Measurements from ENCODE around the gene CNIH3.
"Not testable (repeated sequence)": the region's sequence is repeated elsewhere in the genome, so short reads cannot be mapped to it uniquely, and the experiment has no call there.

Gene CNIH3

GRCh38 chr1:224691148-224691925 is 75.2 kb downstream of the CNIH3 start:
- no peak for FAIRE-seq

- FAIRE-seq = no peak
These were observed 78.9 kb downstream of the CNIH3 start for GRCh38 chr1:224694969-224695368.

GRCh38 chr1:224696021-224696420 is 79.9 kb downstream of the CNIH3 start:
- no peak for FAIRE-seq

GRCh38 chr1:224696891-224697765 is 81.0 kb downstream of the CNIH3 start:
- FAIRE-seq = no peak

GRCh38 chr1:224698015-224698451 is 81.9 kb downstream of the CNIH3 start:
- no peak for FAIRE-seq

- FAIRE-seq = no peak
These were observed 84.9 kb downstream of the CNIH3 start for GRCh38 chr1:224700918-224701531.

GRCh38 chr1:224703702-224704101 is 87.6 kb downstream of the CNIH3 start:
- FAIRE-seq = no peak

GRCh38 chr1:224704107-224704735 is 88.1 kb downstream of the CNIH3 start:
- FAIRE-seq = no peak

DNA sequence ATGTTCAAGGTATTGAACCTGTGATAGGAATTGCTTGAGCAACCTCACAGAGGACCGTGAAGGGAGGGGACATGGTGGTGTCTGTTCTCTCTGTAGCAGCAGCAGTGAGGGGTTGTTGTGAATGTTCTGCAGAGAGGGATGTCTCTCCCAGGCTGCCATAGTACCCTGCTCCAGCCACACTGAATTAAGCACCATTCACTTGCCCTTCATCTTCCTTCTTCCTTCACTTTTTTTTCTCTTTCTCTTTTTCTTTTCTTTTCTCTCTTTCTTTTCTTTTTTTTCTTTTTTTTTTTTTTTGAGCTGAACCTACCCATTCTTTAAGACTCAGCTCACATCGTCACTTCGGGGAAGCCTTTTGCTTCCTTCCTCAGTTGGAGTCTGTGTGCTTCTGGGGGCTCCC is 89.5 kb downstream of the CNIH3 start:
- no peak for FAIRE-seq

DNA sequence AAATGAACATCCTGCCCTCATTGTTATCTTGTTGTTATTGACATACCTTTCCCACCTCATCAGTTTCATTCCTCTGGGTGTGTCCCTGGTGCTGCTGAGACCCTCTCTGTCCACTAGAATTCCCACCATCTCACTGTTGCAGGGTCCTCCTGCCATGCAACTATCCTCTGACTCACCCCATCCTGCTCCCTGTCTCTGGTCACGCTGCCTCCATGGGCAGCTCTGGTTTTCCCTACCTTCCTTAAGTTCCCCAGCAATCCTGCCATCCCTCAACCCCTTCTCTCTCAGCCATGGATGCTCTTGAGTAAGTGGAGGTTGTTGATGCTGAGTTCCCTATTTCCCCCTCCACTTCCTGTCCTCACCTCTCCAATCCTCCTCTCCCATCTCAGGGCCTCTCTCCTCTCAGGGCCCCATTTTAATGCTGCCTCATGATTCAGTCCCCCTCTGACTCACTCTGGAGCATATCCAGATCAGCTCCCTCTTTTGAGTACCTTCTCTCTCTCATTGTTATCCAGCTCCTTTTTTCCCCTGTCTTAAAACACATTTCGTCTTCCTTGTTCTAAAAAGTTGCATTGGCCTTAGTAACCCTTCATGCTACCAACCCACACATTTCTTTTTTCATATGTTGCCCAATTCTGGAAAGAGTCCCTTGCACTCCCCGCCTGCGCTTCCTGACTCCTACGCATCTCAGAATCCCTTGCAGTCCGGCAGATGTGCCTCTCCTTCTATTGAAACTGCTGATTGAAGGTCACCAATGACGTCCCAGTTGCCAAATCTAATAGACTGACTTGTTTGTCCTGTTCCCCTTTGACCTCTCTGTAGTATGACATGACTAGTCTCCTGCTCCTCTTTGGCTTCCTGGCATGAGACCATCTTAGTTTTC is 92.0 kb downstream of the CNIH3 start:
- no peak for FAIRE-seq

DNA sequence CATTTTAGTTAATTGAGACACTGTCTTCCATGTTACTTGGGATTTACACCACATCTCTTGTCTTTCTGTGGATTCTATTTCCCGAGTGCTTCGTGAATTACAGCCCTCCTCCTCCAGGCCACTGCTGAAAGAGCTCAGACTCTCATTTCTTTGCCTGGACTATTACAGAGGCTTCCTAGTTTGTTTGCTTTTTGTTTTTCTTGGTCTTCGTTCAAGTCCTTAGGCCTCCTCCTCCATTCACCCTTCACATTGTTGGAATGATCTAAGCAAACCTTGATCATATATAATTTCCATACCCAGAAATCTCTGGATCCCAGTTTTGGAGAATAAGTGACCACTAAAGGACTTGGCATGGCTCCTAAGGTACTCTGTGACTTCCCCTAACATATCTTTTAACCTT is 94.1 kb downstream of the CNIH3 start:
- no peak for FAIRE-seq

- FAIRE-seq = not testable (repeated sequence)
These were observed 95.2 kb downstream of the CNIH3 start for GRCh38 chr1:224711231-224711756.

DNA sequence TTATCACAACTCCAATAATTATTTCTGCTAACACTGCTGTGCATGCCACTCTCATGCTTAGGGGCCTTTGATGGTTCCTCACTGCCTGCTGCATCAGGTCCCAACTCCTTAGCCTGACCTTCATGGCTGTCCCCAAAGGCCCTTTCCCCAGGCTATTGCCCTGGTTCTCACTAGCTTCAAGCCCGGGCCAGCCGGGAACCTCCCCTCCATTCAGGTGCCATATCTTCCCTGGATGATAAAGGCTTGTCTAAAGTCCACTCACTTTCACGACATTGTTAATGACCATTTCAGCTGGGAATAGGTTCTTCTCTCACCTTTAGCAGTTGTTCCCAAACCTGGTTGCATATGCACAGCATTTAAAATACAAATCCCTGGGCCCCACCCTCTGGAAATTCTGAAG is 95.8 kb downstream of the CNIH3 start:
- no peak for FAIRE-seq

DNA sequence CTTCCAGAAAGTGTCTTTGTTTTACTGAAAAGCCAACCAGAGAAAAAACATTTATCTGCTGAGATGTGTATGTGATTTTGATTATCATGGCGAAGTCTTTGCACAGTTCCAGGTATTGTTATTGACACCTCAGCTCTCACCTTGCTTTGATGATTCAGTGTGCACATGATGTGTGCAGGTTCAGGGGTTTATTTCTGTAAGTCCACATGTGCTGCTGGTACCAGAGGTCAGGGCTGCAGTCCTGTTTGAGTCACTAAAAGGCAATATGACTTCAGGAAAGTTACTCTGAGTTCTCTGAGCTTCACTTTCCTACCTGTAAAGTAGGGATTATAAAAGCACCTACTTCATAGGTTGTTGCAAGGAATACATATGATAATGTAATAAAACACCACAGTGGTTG is 97.1 kb downstream of the CNIH3 start:
- no peak for FAIRE-seq

DNA sequence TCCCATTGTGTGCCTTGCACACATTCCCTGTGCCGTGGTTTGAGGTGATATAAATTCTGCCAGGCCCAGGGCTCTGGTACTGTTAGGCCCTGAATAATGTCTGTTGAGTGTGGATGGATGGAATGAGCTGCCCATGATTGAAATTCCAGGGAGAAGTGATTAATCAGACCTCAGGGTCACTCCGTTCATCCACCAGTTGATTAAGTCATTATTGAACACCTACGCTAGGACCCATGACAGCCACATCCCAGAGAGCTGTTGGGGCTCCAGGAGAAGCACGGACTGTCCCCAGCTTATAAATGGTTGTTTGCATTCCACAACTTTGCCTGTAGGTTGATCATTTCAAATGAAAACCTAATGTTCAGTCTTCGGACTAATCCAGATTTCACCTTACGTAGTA is 98.4 kb downstream of the CNIH3 start:
- no peak for FAIRE-seq

GRCh38 chr1:224718470-224719053 is 102.4 kb downstream of the CNIH3 start:
- FAIRE-seq = no peak

DNA sequence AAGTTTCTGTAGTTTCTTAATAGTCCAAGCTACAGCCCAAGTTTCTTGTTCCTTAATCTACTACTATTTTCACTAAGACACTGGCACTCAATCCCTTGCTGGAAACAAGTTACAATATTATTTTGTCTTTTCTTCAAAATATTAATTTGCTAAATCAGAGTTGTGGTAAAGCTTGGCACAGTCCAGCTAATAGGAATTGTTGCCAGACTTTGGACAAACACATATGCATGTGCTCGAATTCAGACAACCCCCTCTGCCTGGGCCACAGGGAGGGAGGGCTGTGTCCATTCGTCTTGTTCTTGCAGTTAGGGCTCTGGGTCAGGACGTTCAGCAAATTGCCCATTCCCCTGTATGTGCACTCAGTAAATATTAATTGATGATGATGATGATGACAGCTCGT is 103.6 kb downstream of the CNIH3 start:
- no peak for FAIRE-seq

DNA sequence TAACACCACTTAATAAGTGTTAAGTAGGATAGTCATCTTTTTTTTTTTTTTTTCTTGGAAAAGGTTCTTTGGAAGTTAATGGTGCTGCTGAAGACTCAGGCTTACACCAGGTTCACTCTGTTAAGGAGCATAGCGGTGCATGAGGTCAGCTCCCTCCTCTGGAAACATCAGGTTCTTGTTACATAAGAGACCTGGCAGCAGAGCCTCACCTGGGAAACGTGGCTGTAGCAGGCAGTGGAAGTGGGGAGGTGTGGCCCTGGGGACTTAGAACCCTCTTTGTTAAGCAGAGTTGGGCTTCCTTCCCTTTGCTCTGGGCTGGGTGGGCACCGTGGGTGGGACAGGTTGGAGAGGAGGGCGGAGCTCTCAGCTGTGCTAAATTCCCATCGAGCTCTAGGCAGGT is 104.1 kb downstream of the CNIH3 start:
- no peak for FAIRE-seq

DNA sequence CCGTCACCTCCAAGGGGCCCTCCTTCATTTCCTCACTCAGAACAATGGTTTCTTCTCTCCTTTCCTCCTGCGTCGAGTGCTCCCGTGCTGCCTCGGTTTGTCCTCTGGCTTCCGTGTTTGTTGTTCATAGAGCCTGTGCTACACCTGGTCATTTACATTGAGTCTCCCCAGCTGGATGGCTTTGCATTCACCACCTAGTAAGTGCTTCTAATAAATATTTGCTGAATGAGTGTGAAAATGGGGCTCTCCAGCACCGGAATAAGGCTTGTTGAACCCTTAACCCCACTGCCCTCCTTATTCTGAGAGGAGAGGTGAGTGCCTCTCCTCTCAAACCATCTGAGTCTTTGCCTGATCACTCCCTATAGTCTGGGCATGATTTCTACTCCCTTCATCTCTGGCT is 104.9 kb downstream of the CNIH3 start:
- FAIRE-seq = no peak

GRCh38 chr1:224722838-224723237 is 106.7 kb downstream of the CNIH3 start:
- FAIRE-seq = no peak

DNA sequence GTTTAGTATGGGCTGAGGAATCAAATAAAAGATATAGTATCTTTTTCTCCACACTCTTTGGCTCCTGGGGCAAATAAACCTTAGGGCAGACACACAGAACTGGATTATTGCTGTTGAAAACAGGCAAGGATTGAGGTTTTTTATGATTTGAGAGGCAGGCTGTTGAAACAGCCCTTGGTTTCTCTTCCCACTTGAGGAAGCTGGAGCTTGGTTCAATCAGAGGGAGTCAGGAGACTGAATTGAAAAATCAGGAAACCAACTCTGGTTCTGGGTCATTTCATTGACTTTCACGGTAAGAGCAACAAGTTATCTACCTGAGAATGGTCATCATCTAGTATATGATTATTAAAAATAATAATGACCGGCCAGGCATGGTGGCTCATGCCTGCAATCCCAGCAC is 108.4 kb downstream of the CNIH3 start:
- FAIRE-seq = no peak

All from G401.6 (cell line).